Measurements from ENCODE around the gene ANAPC1. TPM values are rescaled to one million over a fixed set of nuclear protein-coding genes. Genes with fewer than 3 reads are reported as not detected.

The ANAPC1 gene
- total and polyA plus RNA-seq, 9 of the 15 experiments (the other 6 are each of a cell fraction or from before 2014, with no cell fraction given): 14.0 to 126 (median 78.2) TPM

DNA sequence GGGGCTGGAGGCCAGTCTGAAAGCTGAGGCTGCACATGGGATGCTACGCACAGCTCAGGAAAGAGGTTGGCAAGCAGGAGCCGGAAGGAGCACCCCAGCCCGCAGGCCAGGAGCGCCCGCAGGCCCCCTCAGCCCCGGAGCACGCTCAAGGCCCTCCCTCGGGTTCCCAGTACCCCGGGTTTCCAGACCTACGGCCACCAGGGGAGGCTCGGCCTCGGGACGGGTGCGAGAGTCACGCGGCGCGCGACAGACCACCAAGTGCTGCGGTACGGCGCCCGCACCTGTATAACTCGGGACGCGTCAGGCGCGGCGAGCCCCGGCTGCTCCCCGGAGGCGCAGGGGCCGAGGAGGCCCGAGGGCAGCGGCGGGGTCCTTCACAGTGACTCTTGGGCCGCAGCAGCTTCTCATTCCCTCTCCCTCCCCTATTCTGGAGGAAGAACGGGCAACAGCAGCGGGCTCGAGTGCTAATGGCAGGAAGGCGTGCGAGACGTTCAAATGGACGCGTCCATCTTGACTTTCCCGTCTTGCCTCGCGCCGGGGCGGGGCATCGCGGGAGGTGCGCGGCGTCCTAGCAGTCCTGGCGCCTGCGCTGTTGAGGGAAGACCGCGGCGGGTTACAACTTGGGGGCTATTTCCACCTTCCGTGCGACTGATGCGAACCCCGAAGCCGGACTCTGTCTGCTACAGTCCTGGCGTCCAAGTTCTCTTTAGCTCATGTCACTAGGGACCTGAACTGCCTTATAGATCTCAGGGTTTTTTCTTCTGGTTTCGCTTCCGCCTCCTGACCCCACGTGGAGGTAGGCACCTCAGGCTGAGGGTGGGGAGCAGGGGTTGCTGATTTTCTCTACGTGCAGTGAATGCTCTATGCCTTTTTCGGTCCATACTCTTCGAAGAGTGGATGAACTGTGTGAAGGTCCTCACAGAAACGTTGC, at the start of gene ANAPC1 (continued):
- TF ChIP-seq, protein P1, sequence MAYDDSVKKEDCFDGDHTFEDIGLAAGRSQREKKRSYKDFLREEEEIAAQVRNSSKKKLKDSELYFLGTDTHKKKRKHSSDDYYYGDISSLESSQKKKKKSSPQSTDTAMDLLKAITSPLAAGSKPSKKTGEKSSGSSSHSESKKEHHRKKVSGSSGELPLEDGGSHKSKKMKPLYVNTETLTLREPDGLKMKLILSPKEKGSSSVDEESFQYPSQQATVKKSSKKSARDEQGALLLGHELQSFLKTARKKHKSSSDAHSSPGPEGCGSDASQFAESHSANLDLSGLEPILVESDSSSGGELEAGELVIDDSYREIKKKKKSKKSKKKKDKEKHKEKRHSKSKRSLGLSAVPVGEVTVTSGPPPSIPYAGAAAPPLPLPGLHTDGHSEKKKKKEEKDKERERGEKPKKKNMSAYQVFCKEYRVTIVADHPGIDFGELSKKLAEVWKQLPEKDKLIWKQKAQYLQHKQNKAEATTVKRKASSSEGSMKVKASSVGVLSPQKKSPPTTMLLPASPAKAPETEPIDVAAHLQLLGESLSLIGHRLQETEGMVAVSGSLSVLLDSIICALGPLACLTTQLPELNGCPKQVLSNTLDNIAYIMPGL (CRISPR knock-in tag; IDR thresholded peaks at IDR 0.05): peak; percentile 53; the same call in 1 of the 2 replicates
- no peak for TF ChIP-seq TARDBP (IDR thresholded peaks at IDR 0.05)
- peak; percentile 12 for TF ChIP-seq POU5F1 (IDR thresholded peaks at IDR 0.05; ENCODE audit: borderline replicate concordance, low read depth, low read length, partially characterized antibody)
- no peak for TF ChIP-seq ZNF146 (CRISPR knock-in tag; IDR thresholded peaks at IDR 0.05; ENCODE audit: unreplicated experiment)
- TF ChIP-seq GATAD2A (IDR thresholded peaks at IDR 0.05): no peak
- no peak for TF ChIP-seq ETV6 (IDR thresholded peaks at IDR 0.05; ENCODE audit: borderline replicate concordance in 1 of 2, low read depth in 2 of 2, low read length in 1 of 2)
- no peak for TF ChIP-seq ETV6 (CRISPR knock-in tag; IDR thresholded peaks at IDR 0.05; ENCODE audit: borderline replicate concordance)
- TF ChIP-seq, protein P2, sequence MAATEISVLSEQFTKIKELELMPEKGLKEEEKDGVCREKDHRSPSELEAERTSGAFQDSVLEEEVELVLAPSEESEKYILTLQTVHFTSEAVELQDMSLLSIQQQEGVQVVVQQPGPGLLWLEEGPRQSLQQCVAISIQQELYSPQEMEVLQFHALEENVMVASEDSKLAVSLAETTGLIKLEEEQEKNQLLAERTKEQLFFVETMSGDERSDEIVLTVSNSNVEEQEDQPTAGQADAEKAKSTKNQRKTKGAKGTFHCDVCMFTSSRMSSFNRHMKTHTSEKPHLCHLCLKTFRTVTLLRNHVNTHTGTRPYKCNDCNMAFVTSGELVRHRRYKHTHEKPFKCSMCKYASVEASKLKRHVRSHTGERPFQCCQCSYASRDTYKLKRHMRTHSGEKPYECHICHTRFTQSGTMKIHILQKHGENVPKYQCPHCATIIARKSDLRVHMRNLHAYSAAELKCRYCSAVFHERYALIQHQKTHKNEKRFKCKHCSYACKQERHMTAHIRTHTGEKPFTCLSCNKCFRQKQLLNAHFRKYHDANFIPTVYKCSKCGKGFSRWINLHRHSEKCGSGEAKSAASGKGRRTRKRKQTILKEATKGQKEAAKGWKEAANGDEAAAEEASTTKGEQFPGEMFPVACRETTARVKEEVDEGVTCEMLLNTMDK (IDR thresholded peaks at IDR 0.05; ENCODE audit: borderline replicate concordance, insufficient read depth, low read depth, low read length, poor library complexity, severe bottlenecking): no peak
- TF ChIP-seq, protein P3, sequence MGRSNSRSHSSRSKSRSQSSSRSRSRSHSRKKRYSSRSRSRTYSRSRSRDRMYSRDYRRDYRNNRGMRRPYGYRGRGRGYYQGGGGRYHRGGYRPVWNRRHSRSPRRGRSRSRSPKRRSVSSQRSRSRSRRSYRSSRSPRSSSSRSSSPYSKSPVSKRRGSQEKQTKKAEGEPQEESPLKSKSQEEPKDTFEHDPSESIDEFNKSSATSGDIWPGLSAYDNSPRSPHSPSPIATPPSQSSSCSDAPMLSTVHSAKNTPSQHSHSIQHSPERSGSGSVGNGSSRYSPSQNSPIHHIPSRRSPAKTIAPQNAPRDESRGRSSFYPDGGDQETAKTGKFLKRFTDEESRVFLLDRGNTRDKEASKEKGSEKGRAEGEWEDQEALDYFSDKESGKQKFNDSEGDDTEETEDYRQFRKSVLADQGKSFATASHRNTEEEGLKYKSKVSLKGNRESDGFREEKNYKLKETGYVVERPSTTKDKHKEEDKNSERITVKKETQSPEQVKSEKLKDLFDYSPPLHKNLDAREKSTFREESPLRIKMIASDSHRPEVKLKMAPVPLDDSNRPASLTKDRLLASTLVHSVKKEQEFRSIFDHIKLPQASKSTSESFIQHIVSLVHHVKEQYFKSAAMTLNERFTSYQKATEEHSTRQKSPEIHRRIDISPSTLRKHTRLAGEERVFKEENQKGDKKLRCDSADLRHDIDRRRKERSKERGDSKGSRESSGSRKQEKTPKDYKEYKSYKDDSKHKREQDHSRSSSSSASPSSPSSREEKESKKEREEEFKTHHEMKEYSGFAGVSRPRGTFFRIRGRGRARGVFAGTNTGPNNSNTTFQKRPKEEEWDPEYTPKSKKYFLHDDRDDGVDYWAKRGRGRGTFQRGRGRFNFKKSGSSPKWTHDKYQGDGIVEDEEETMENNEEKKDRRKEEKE (IDR thresholded peaks at IDR 0.05; ENCODE audit: borderline replicate concordance in 1 of 2, control insufficient read depth in 1 of 2, low read depth in 2 of 2, low read length in 1 of 2): no peak
- TF ChIP-seq GATA2 (CRISPR knock-in tag; IDR thresholded peaks at IDR 0.05): no peak
- TF ChIP-seq RFX1 (IDR thresholded peaks at IDR 0.05): no peak
- TF ChIP-seq SMARCE1 (IDR thresholded peaks at IDR 0.05): no peak
- no peak for TF ChIP-seq ZNF398 (CRISPR knock-in tag; IDR thresholded peaks at IDR 0.05)
- peak; percentile 79 for TF ChIP-seq ZNF143 (CRISPR knock-in tag; IDR thresholded peaks at IDR 0.05)
- no peak for TF ChIP-seq ZSCAN32 (CRISPR knock-in tag; IDR thresholded peaks at IDR 0.05)
- TF ChIP-seq SMAD4 (CRISPR knock-in tag; conservative IDR thresholded peaks at IDR 0.05): no peak
- TF ChIP-seq TRIM28 (IDR thresholded peaks at IDR 0.05): peak; percentile 27; the same call in 1 of the 2 replicates

All from K562 (cell line).